HCT116 (cell line): ENCODE measurements around the gene SHCBP1L.

Experiments
- CBX3 ChIP-seq: IDR thresholded peaks from 2 replicates; pipeline ENCODE4 v1.6.1; 2012; ENCODE audit warnings: low read depth
- ELF1 ChIP-seq: IDR thresholded peaks from 2 replicates; pipeline ENCODE4 v1.6.1; 2012; ENCODE audit warnings: low read depth, borderline replicate concordance
- EZH2 ChIP-seq: fragments of 200-600 bp; sonication (generic); IDR thresholded peaks from 2 replicates; pipeline ENCODE4 v1.6.1; 2017; ENCODE audit warnings: antibody characterized with exemption, mixed run types
- POLR2AphosphoS5 ChIP-seq: IDR thresholded peaks from 2 replicates; pipeline ENCODE4 v1.6.1; 2011; ENCODE audit warnings: mild to moderate bottlenecking, low read depth, low read length, moderate library complexity
- SIN3A ChIP-seq: IDR thresholded peaks from 2 replicates; pipeline ENCODE4 v1.6.1; 2012; ENCODE audit warnings: low read depth
- SRF ChIP-seq: IDR thresholded peaks from 2 replicates; pipeline ENCODE4 v1.6.1; 2012; ENCODE audit warnings: low read depth
- ZBTB33 ChIP-seq: IDR thresholded peaks from 2 replicates; pipeline ENCODE4 v1.6.1; 2011; ENCODE audit warnings: mild to moderate bottlenecking, low read length, moderate library complexity; ENCODE audit not compliant: insufficient replicate concordance; ENCODE audit errors: extremely low read depth
- ZFX ChIP-seq: fragments of 450-650 bp; IDR thresholded peaks from 2 replicates; pipeline ENCODE4 v1.6.1; 2017
- TF ChIP-seq, protein P1 (sequence below), 3 experiments: fragments of 200-600 bp in 1 of 3; sonication (generic) in 1 of 3; IDR thresholded peaks in 2 of 3; conservative IDR thresholded peaks in 1 of 3; 2 replicates each; pipeline ENCODE4 v1.5.1; 2012 to 2017; ENCODE audit warnings: low read depth in 2 of 3, low read length in 2 of 3, antibody characterized with exemption in 1 of 3, borderline replicate concordance in 1 of 3, control low read depth in 1 of 3, mild to moderate bottlenecking in 1 of 3, mixed read lengths in 1 of 3, mixed run types in 1 of 3, moderate library complexity in 1 of 3; ENCODE audit not compliant: insufficient read depth in 1 of 3

DNA sequence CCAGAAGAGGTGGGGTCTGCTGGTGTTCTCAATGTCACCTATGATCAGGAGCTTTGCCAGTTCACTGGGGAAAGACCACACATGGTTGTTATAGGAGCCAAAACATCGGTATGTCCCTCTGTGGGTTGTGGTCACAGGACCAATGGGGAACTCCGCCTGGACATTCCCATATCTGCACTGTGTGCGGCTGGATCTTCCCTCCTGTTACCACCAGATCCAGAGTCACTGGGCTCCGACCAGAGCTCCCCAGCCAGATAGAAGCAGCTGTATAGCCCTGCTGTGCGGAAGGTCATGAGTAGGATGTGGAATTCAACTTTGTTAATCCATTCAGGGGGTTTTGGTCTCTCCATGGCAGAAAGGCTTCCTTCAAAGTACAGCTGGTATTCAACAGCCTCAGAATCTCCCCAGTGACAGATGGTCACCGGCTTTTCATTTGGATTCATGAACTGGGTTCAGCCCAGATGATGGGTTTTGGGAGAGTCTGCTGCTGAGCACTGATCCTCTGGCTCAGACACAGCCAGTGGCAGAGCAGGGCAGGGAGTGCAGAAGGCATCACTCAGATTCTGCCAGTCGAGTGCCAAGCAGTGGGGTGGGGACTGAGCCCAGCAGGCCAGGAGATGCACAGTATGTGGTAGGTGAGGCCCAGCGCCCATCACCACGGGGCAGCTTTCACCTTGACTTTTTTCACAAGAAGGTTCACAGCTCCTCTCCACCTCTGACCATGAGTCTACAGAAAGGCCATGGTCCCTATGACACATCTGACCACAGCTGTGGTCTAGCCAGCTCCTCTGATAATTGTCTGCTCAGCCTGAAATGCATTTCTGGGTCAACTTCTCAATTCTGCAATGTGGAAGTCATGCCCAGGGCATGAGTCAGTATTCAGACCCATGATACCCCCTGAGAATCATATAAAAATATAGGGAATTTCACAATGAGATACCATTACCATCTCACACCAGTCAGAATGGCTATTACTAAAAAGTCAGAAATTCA is 2.9 kb upstream of the SHCBP1L start:
- TF ChIP-seq POLR2AphosphoS5 (no peak), EZH2 (no peak), CBX3 (no peak), ELF1 (no peak), SIN3A (no peak), ZFX (no peak), ZBTB33 (no peak), SRF (no peak)
- TF ChIP-seq, protein P1, sequence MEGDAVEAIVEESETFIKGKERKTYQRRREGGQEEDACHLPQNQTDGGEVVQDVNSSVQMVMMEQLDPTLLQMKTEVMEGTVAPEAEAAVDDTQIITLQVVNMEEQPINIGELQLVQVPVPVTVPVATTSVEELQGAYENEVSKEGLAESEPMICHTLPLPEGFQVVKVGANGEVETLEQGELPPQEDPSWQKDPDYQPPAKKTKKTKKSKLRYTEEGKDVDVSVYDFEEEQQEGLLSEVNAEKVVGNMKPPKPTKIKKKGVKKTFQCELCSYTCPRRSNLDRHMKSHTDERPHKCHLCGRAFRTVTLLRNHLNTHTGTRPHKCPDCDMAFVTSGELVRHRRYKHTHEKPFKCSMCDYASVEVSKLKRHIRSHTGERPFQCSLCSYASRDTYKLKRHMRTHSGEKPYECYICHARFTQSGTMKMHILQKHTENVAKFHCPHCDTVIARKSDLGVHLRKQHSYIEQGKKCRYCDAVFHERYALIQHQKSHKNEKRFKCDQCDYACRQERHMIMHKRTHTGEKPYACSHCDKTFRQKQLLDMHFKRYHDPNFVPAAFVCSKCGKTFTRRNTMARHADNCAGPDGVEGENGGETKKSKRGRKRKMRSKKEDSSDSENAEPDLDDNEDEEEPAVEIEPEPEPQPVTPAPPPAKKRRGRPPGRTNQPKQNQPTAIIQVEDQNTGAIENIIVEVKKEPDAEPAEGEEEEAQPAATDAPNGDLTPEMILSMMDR (IDR thresholded peaks at IDR 0.05 in 2 of 3, conservative IDR thresholded peaks at IDR 0.05 in 1 of 3; ENCODE audit: borderline replicate concordance in 1 of 3, insufficient read depth in 1 of 3, low read depth in 2 of 3, low read length in 2 of 3) = no peak
